ENCODE results near the gene PNKD. TPM values are rescaled to one million over a fixed set of nuclear protein-coding genes. Genes with fewer than 3 reads are reported as not detected.

The PNKD gene
- total and polyA plus RNA-seq, 2 of the 8 experiments (the other 6 are each of a cell fraction or from before 2014, with no cell fraction given) = 43.9 to 65.4 TPM

GRCh38 chr2:218274586-218274985 lies 4.3 kb downstream of the PNKD start (continued):
- TF ChIP-seq ATF3 (IDR thresholded peaks at IDR 0.05; ENCODE audit: insufficient read depth, low read depth, low read length) (no peak), USF2 (IDR thresholded peaks at IDR 0.05; ENCODE audit: low read length) (no peak), TAF7 (optimal IDR thresholded peaks at IDR 0.05; ENCODE audit: borderline replicate concordance, low read depth, low read length) (no peak), JUND (IDR thresholded peaks at IDR 0.05; ENCODE audit: low read length) (no peak), GTF2F1 (IDR thresholded peaks at IDR 0.05; ENCODE audit: borderline replicate concordance, low read depth, low read length) (no peak), KDM1A (IDR thresholded peaks at IDR 0.05; ENCODE audit: borderline replicate concordance, low read length) (no peak), SIRT6 (IDR thresholded peaks at IDR 0.05; ENCODE audit: low read length) (no peak), MAX (IDR thresholded peaks at IDR 0.05) (no peak)
